HCT116 (cell line): ENCODE results near the gene TEX261. TPM values are rescaled to one million over a fixed set of nuclear protein-coding genes. Genes with fewer than 3 reads are reported as not detected.

Experiments used
- ATAC-seq: fragments of 200-7000 bp; cut with Tn5 transposase; 2 replicates; pipeline ENCODE4 v1.9.1; 2020; ENCODE audit warnings: mild to moderate bottlenecking, moderate library complexity
- BruUV-seq: library from RNA; stranded (reverse); fragments of 400-500 nt; replicated peaks from 2 replicates; lab custom pipeline; 2021; lab: Mats Ljungman, UMichigan
- CTCF ChIA-PET: fragments of 300-600 bp; sonication (Branson Sonifier 250); formaldehyde crosslinking; loops from one replicate; lab custom pipeline; 2021; ENCODE audit warnings: antibody characterized with exemption; lab: Charles Lee
- POLR2A ChIA-PET: fragments of 300-600, 350-600 bp; sonication (Branson Sonifier 250); formaldehyde crosslinking; loops from one replicate; lab custom pipeline; 2021; ENCODE audit warnings: antibody characterized with exemption; lab: Charles Lee
- RAD21 ChIA-PET, 2 experiments: fragments of 300-600 bp; sonication (Branson Sonifier 250); formaldehyde crosslinking; loops; one replicate each; lab custom pipeline; 2023; ENCODE audit warnings: low total read pairs in 2 of 2; ENCODE audit not compliant: uncharacterized antibody in 2 of 2, unreplicated experiment in 2 of 2, low non-redundant PET in 1 of 2; lab: Charles Lee
- DNase-seq: peaks from one replicate; pipeline ENCODE4 v3.0.0-alpha.2; 2010; ENCODE audit warnings: low read depth, low spot score
- H2AFZ ChIP-seq: fragments of 200-600 bp; shearing (Covaris generic), sonication (generic); 2 replicates; pipeline ENCODE4 v1.6.1; 2017; ENCODE audit warnings: low read depth, mixed run types, mixed read lengths, antibody characterized with exemption, low read length; ENCODE audit not compliant: poor library complexity, severe bottlenecking
- H3K27ac ChIP-seq: 2 replicates; pipeline ENCODE4 v1.5.1; 2012; ENCODE audit warnings: low read depth, low read length
- H3K27me3 ChIP-seq: fragments of 200-600 bp; sonication (generic); 2 replicates; pipeline ENCODE4 v1.6.1; 2016; ENCODE audit warnings: mixed run types, low read length, mixed read lengths; ENCODE audit not compliant: insufficient read depth
- H3K36me3 ChIP-seq, 2 experiments: fragments of 200-500 bp in 1 of 2; fragments of 200-600 bp in 1 of 2; sonication (Bioruptor generic) in 1 of 2; sonication (generic) in 1 of 2; 2 replicates each; pipeline versions ENCODE4 v1.5.1 to v1.6.1; 2014 to 2016; ENCODE audit warnings: low read length in 2 of 2, inconsistent platforms in 1 of 2, mixed read lengths in 1 of 2, mixed run types in 1 of 2; ENCODE audit not compliant: insufficient read depth in 2 of 2, control insufficient read depth in 1 of 2
- H3K4me1 ChIP-seq, 2 experiments: fragments of 200-600 bp in 1 of 2; sonication (generic) in 1 of 2; 2 replicates each; pipeline versions ENCODE4 v1.5.1 to v1.6.1; 2012 to 2017; ENCODE audit warnings: low read length in 2 of 2, inconsistent platforms in 1 of 2, mild to moderate bottlenecking in 1 of 2, mixed read lengths in 1 of 2, mixed run types in 1 of 2, moderate library complexity in 1 of 2; ENCODE audit not compliant: insufficient read depth in 2 of 2, control insufficient read depth in 1 of 2
- H3K4me2 ChIP-seq: fragments of 200-600 bp; sonication (generic); 2 replicates; pipeline ENCODE4 v1.6.1; 2017; ENCODE audit warnings: mixed run types, low read length, mixed read lengths
- H3K4me3 ChIP-seq, 2 experiments: fragments of 200-600 bp in 1 of 2; sonication (generic) in 1 of 2; replicated peaks in 1 of 2; 2 replicates each; pipeline ENCODE4 v1.5.1; 2011 to 2016; ENCODE audit warnings: low read length in 2 of 2, control low read depth in 1 of 2, low read depth in 1 of 2, mild to moderate bottlenecking in 1 of 2, mixed read lengths in 1 of 2, mixed run types in 1 of 2
- H3K79me2 ChIP-seq: fragments of 200-600 bp; sonication (generic); 2 replicates; pipeline ENCODE4 v1.6.1; 2017; ENCODE audit warnings: mild to moderate bottlenecking, mixed run types, low read length, moderate library complexity, mixed read lengths; ENCODE audit not compliant: insufficient read depth
- H3K9ac ChIP-seq: fragments of 200-600 bp; sonication (generic); 2 replicates; pipeline ENCODE4 v1.6.1; 2016; ENCODE audit warnings: low read length, mixed read lengths
- H3K9me2 ChIP-seq: fragments of 200-600 bp; sonication (generic), shearing (Covaris generic); 2 replicates; pipeline ENCODE4 v1.6.1; 2017; ENCODE audit warnings: mixed run types, mild to moderate bottlenecking, moderate library complexity; ENCODE audit not compliant: insufficient read depth
- H3K9me3 ChIP-seq, 2 experiments: fragments of 200-500 bp in 1 of 2; fragments of 200-600 bp in 1 of 2; sonication (Bioruptor generic) in 1 of 2; sonication (generic) in 1 of 2; 2 replicates each; pipeline ENCODE4 v1.6.1; 2014 to 2017; ENCODE audit warnings: low read length in 2 of 2, mixed read lengths in 2 of 2, inconsistent platforms in 1 of 2, low read depth in 1 of 2, mild to moderate bottlenecking in 1 of 2, mixed run types in 1 of 2, moderate library complexity in 1 of 2; ENCODE audit not compliant: control insufficient read depth in 1 of 2, insufficient read depth in 1 of 2
- H4K20me1 ChIP-seq: fragments of 200-600 bp; sonication (generic), shearing (Covaris generic); 2 replicates; pipeline ENCODE4 v1.6.1; 2017; ENCODE audit warnings: mixed run types, mild to moderate bottlenecking, moderate library complexity; ENCODE audit not compliant: insufficient read depth
- CBX3 ChIP-seq: IDR thresholded peaks from 2 replicates; pipeline ENCODE4 v1.6.1; 2012; ENCODE audit warnings: low read depth
- CEBPB ChIP-seq: IDR thresholded peaks from 2 replicates; pipeline ENCODE4 v1.6.1; 2012; ENCODE audit warnings: low read depth
- EGR1 ChIP-seq: IDR thresholded peaks from 2 replicates; pipeline ENCODE4 v1.6.1; 2012; ENCODE audit warnings: low read depth
- ELF1 ChIP-seq: IDR thresholded peaks from 2 replicates; pipeline ENCODE4 v1.6.1; 2012; ENCODE audit warnings: low read depth, borderline replicate concordance
- EZH2phosphoT487 ChIP-seq: fragments of 200-600 bp; IDR thresholded peaks from 2 replicates; pipeline ENCODE4 v1.6.1; 2018; ENCODE audit warnings: antibody characterized with exemption, borderline replicate concordance
- JUND ChIP-seq: IDR thresholded peaks from 2 replicates; pipeline ENCODE4 v1.6.1; 2012
- MAX ChIP-seq: IDR thresholded peaks from 2 replicates; pipeline ENCODE4 v1.6.1; 2012
- POLR2A ChIP-seq: IDR thresholded peaks from 2 replicates; pipeline ENCODE4 v1.7.0; 2011; ENCODE audit warnings: borderline replicate concordance; ENCODE audit not compliant: insufficient read depth, insufficient read length; ENCODE audit errors: extremely low read depth
- POLR2AphosphoS5 ChIP-seq: IDR thresholded peaks from 2 replicates; pipeline ENCODE4 v1.6.1; 2011; ENCODE audit warnings: mild to moderate bottlenecking, low read depth, low read length, moderate library complexity
- REST ChIP-seq: IDR thresholded peaks from 2 replicates; pipeline ENCODE4 v1.6.1; 2012; ENCODE audit warnings: low read depth
- SIN3A ChIP-seq: IDR thresholded peaks from 2 replicates; pipeline ENCODE4 v1.6.1; 2012; ENCODE audit warnings: low read depth
- SP1 ChIP-seq: IDR thresholded peaks from 2 replicates; pipeline ENCODE4 v1.6.1; 2012; ENCODE audit warnings: low read depth
- SRF ChIP-seq: IDR thresholded peaks from 2 replicates; pipeline ENCODE4 v1.6.1; 2012; ENCODE audit warnings: low read depth
- YY1 ChIP-seq: IDR thresholded peaks from 2 replicates; pipeline ENCODE4 v1.6.1; 2011; ENCODE audit warnings: low read length, low read depth, moderate library complexity, mild to moderate bottlenecking; ENCODE audit not compliant: insufficient replicate concordance; ENCODE audit errors: extremely low read depth
- ZNF274 ChIP-seq: fragments of 200-500 bp; sonication (Bioruptor generic); IDR thresholded peaks from 2 replicates; pipeline ENCODE4 v1.6.1; 2014; ENCODE audit warnings: mild to moderate bottlenecking, low read depth, low read length, inconsistent platforms
- intact Hi-C: fragments of 100-400 bp; cut with micrococcal nuclease; formaldehyde crosslinking; loops from 2 replicates; pipeline ENCODE4 v1.10.0; 2022
- total RNA-seq: library from RNA; stranded (reverse); gene quantifications from one replicate; pipeline ENCODE4 v1.2.1, GENCODE V29; 2021; ENCODE audit not compliant: unreplicated experiment
- TF ChIP-seq, protein P1 (sequence below): IDR thresholded peaks from 2 replicates; pipeline ENCODE4 v1.6.1; 2012

Gene TEX261
- total RNA-seq, 1 experiment from 2014 or later, result 37.9 TPM

GRCh38 chr2:70964133-70964532, 30.5 kb downstream of the TEX261 start:
- H3K9ac ChIP-seq, result no peak overlapping the region
- no peak overlapping the region for H3K4me2 ChIP-seq
- BruUV-seq, result no TSS peak
- no peak overlapping the region for H2AFZ ChIP-seq
- intact Hi-C loops, result no loop called here
- ATAC-seq (no peak), DNase-seq (no peak)
- H3K9me3 ChIP-seq, result no peaks in the 10 kb centered on the region
- POLR2A ChIA-PET, result interaction anchor here (0.7 kb wide), 1 partner anchor 21 kb away, joined by 4 read pairs; no protein-coding TSS in a partner anchor
- TF ChIP-seq POLR2A (no peak), ZNF274 (no peak), SRF (no peak), EGR1 (no peak), SP1 (no peak), CEBPB (no peak), POLR2AphosphoS5 (no peak), EZH2phosphoT487 (no peak), YY1 (no peak), REST (no peak), CBX3 (no peak), ELF1 (no peak), MAX (no peak), JUND (no peak), SIN3A (no peak)
- TF ChIP-seq, protein P1, sequence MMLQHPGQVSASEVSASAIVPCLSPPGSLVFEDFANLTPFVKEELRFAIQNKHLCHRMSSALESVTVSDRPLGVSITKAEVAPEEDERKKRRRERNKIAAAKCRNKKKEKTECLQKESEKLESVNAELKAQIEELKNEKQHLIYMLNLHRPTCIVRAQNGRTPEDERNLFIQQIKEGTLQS, result no peak
- H3K9me2 ChIP-seq, result no peaks in the 10 kb centered on the region
- no peaks in the 10 kb centered on the region for H3K79me2 ChIP-seq
- H3K36me3 ChIP-seq, result no peaks in the 10 kb centered on the region
- peaks cover 4 to 12% of the 10 kb centered on the region in 2 experiments; a peak in 3 of 4 replicates for H3K4me1 ChIP-seq
- no peak overlapping the region for H3K4me3 ChIP-seq
- no peaks in the 10 kb centered on the region for H4K20me1 ChIP-seq
- RAD21 ChIA-PET, result no interaction called here
- no peak overlapping the region for H3K27ac ChIP-seq
- CTCF ChIA-PET, result interaction anchor here (0.6 to 4.0 kb wide), 5 partner anchors 10 to 175 kb away, joined by 3 to 26 read pairs (median 3); no protein-coding TSS in a partner anchor
- no peaks in the 10 kb centered on the region for H3K27me3 ChIP-seq
